K562 (cell line): ENCODE results near the gene NENF. TPM values are rescaled to one million over a fixed set of nuclear protein-coding genes. Genes with fewer than 3 reads are reported as not detected.

ENCODE experiments used
- ATAC-seq: fragments of 200-7000 bp; cut with Tn5 transposase; 3 replicates; pipeline ENCODE4 v1.9.1; 2020; ENCODE audit warnings: moderate library complexity
- BruUV-seq: library from RNA; stranded (reverse); fragments of 400-500 nt; replicated peaks from 2 replicates; lab custom pipeline; 2021; lab: Mats Ljungman, UMichigan
- CTCF ChIA-PET: fragments of 300-600 bp; formaldehyde crosslinking; extraction: SDS; loops from one replicate; lab custom pipeline; 2021; ENCODE audit warnings: low intra/inter-chr PET ratio; lab: Yijun Ruan, JAX
- POLR2A ChIA-PET: fragments of 300-600, 350-650 bp; sonication (Branson Sonifier 250); formaldehyde crosslinking; extraction: SDS; loops from one replicate; lab custom pipeline; 2021; ENCODE audit warnings: antibody characterized with exemption, inconsistent platforms; lab: Yijun Ruan, JAX
- DNase-seq, 4 experiments: peaks; one replicate each; pipeline versions ENCODE4 v3.0.0 to v3.0.0-alpha.2; 2011 to 2018; ENCODE audit warnings: low spot score in 3 of 4, mixed read lengths in 3 of 4; ENCODE audit errors: extremely low read depth in 1 of 4
- FAIRE-seq: peaks from 2 replicates; lab custom pipeline; 2011; peaks lifted over from hg19 to GRCh38; lab: Jason Lieb, UNC
- H2AFZ ChIP-seq: 2 replicates; pipeline ENCODE4 v1.6.0; 2011; ENCODE audit warnings: low read depth, low read length, control low read depth, inconsistent platforms
- H3K27ac ChIP-seq: fragments of 200-600 bp; 3 replicates; pipeline ENCODE4 v1.8.0; 2011; ENCODE audit warnings: low read depth, mild to moderate bottlenecking, control low read depth, inconsistent platforms, low read length, moderate library complexity, mixed read lengths; ENCODE audit errors: extremely low read depth
- H3K27me3 ChIP-seq, 2 experiments: fragments of 300-600 bp in 1 of 2; 2 replicates in 1 of 2; 3 replicates in 1 of 2; pipeline versions ENCODE4 v1.6.0 to v1.8.0; 2011; ENCODE audit warnings: inconsistent platforms in 2 of 2, low read length in 2 of 2, mild to moderate bottlenecking in 1 of 2, mixed read lengths in 1 of 2, moderate library complexity in 1 of 2; ENCODE audit not compliant: control insufficient read depth in 2 of 2, insufficient read depth in 2 of 2
- H3K36me3 ChIP-seq: fragments of 300-600 bp; 3 replicates; pipeline ENCODE4 v1.8.0; 2011; ENCODE audit warnings: mild to moderate bottlenecking, low read length, inconsistent platforms; ENCODE audit not compliant: control insufficient read depth, insufficient read depth
- H3K4me1 ChIP-seq, 2 experiments: fragments of 200-600 bp in 1 of 2; replicated peaks in 1 of 2; 2 replicates in 1 of 2; 3 replicates in 1 of 2; pipeline versions ENCODE4 v1.5.1 to v1.8.0; 2011; ENCODE audit warnings: inconsistent platforms in 2 of 2, low read length in 2 of 2, mild to moderate bottlenecking in 1 of 2, mixed read lengths in 1 of 2, moderate library complexity in 1 of 2; ENCODE audit not compliant: control insufficient read depth in 2 of 2, insufficient read depth in 2 of 2
- H3K4me2 ChIP-seq: 2 replicates; pipeline ENCODE4 v1.6.1; 2011; ENCODE audit warnings: low read length, control low read depth, inconsistent platforms, mixed read lengths; ENCODE audit not compliant: insufficient read depth
- H3K4me3 ChIP-seq: fragments of 200-600 bp; sonication (generic), shearing (Covaris generic); 2 replicates; pipeline ENCODE4 v1.5.1; 2016; ENCODE audit warnings: control low read depth, inconsistent platforms
- H3K79me2 ChIP-seq: fragments of 200-600 bp; 3 replicates; pipeline ENCODE4 v1.8.0; 2011; ENCODE audit warnings: low read length, inconsistent platforms; ENCODE audit not compliant: control insufficient read depth, insufficient read depth
- H3K9ac ChIP-seq, 2 experiments: 2 replicates each; pipeline versions ENCODE4 v1.6.0 to v1.6.1; 2011; ENCODE audit warnings: low read depth in 2 of 2, low read length in 2 of 2, control low read depth in 1 of 2, inconsistent platforms in 1 of 2, mild to moderate bottlenecking in 1 of 2, mixed read lengths in 1 of 2; ENCODE audit not compliant: insufficient read depth in 1 of 2
- H3K9me1 ChIP-seq: one replicate; pipeline ENCODE4 v1.6.0; 2011; ENCODE audit warnings: inconsistent platforms, mild to moderate bottlenecking, low read length, moderate library complexity; ENCODE audit not compliant: control insufficient read depth, insufficient read depth
- H3K9me3 ChIP-seq: replicated peaks from 2 replicates; pipeline ENCODE4 v1.5.1; 2011; ENCODE audit warnings: low read depth, low read length, inconsistent platforms; ENCODE audit not compliant: control insufficient read depth, insufficient read depth
- H4K20me1 ChIP-seq: replicated peaks from 2 replicates; pipeline ENCODE4 v1.6.1; 2011; ENCODE audit warnings: low read length, inconsistent platforms, mixed read lengths; ENCODE audit not compliant: control insufficient read depth, insufficient read depth
- ARID2 ChIP-seq: fragments of 450-650 bp; IDR thresholded peaks from 2 replicates; pipeline ENCODE4 v1.6.1; 2017; ENCODE audit warnings: antibody characterized with exemption, mild to moderate bottlenecking
- CEBPG ChIP-seq, 3 experiments: fragments of 200-800 bp in 1 of 3; sonication (Bioruptor generic) in 1 of 3; sonication (generic) in 1 of 3; formaldehyde crosslinking in 1 of 3; IDR thresholded peaks in 2 of 3; conservative IDR thresholded peaks in 1 of 3; 2 replicates each; pipeline versions ENCODE4 v1.6.1 to v1.8.0; 2016 to 2022; ENCODE audit warnings: missing compliant biosample characterization in 2 of 3, missing genetic modification characterization in 2 of 3, mild to moderate bottlenecking in 1 of 3, missing genetic modification reagents in 1 of 3
- MTF1 ChIP-seq: fragments of 250-450 bp; sonication (Bioruptor Pico); IDR thresholded peaks from 2 replicates; pipeline ENCODE4 v1.9.0; 2021; ENCODE audit warnings: moderate library complexity, mild to moderate bottlenecking, inconsistent platforms, borderline replicate concordance
- SAP30 ChIP-seq: fragments of 200-600 bp; sonication (generic); IDR thresholded peaks from 2 replicates; pipeline ENCODE4 v1.6.1; 2012; ENCODE audit warnings: borderline replicate concordance, low read depth, mild to moderate bottlenecking, moderate library complexity, low read length, control low read depth, inconsistent platforms; ENCODE audit not compliant: insufficient read depth, poor library complexity, severe bottlenecking
- WGBS: fragments of 100-300 bp; shearing (Covaris generic); methylation state at CpG from one replicate; pipeline ENCODE4 v1.1.6; 2016; ENCODE audit warnings: low coverage, mixed read lengths; ENCODE audit not compliant: insufficient coverage; ENCODE audit errors: missing lambda C conversion rate; 5-methylcytosine and 5-hydroxymethylcytosine counted together
- in situ Hi-C: fragments of 300-500 bp; cut with MboI; formaldehyde crosslinking; loops from 4 replicates; pipeline ENCODE4 v1.15.0; 2018; ENCODE audit warnings: inconsistent platforms, mixed read lengths
- intact Hi-C: fragments of 100-400 bp; cut with micrococcal nuclease; formaldehyde crosslinking; loops from 2 replicates; pipeline ENCODE4 v1.14.2; 2022
- polyA plus RNA-seq, 8 experiments: library from polyadenylated mRNA; depleted of rRNA in 4 of 8; stranded (reverse) in 5 of 8; unstranded in 3 of 8; fragments of >200 nt; fragmentation: Nextera tagmentation in 2 of 8; fragmentation: Illumina TruSeq in 1 of 8; extraction: Ambion mirVana in 2 of 8; extraction: Trizol in 1 of 8; gene quantifications; 2 replicates each; pipeline versions ENCODE4 v1.2.1 to v1.2.3, GENCODE V29; 2011 to 2014; ENCODE audit warnings: inconsistent platforms in 1 of 8, missing spikeins in 1 of 8
- total RNA-seq, 7 experiments: library from RNA; depleted of rRNA in 6 of 7; stranded (reverse); fragments of >200 nt in 6 of 7; fragmentation: Illumina TruSeq in 2 of 7; extraction: Trizol in 2 of 7; gene quantifications; 2 replicates each; pipeline versions ENCODE4 v1.2.1 to v1.2.3, GENCODE V29; 2011 to 2021; ENCODE audit warnings: low replicate concordance in 1 of 7

NENF gene
- total and polyA plus RNA-seq, 9 of the 15 experiments (the other 6 are each of a cell fraction or from before 2014, with no cell fraction given) = 6.1 to 100 (median 72.8) TPM

GRCh38 chr1:212471891-212472675 is 39.4 kb downstream of the NENF start:
- no peaks in the 10 kb centered on the region for H3K79me2 ChIP-seq
- H3K27me3 ChIP-seq = peaks cover 13 to 34% of the 10 kb centered on the region in 2 experiments; a peak in 4 of 5 replicates
- no peak overlapping the region for H3K4me2 ChIP-seq
- 0 out of 4 replicates have a peak overlapping the region, but pooled peaks of 1 of the 2 experiments have one; percentile 10 for H3K9ac ChIP-seq
- WGBS = 9% methylated on average over 17 of the region's 17 CpGs
- no TSS peak for BruUV-seq
- no peak overlapping the region for H3K4me3 ChIP-seq
- CTCF ChIA-PET = no interaction called here
- POLR2A ChIA-PET = interaction anchor here (0.7 to 1.7 kb wide), 2 partner anchors 136 to 321 kb away, joined by 3 to 5 read pairs; partner anchors contain the start of gene ATF3
- TF ChIP-seq MTF1 (CRISPR knock-in tag) = no peak
- TF ChIP-seq SAP30 = no peak
- no peak for TF ChIP-seq ARID2
- TF ChIP-seq CEBPG (CRISPR knock-in tag; IDR thresholded peaks at IDR 0.05) = no peak
- TF ChIP-seq CEBPG (tag; conservative IDR thresholded peaks at IDR 0.05 in 1 of 2, IDR thresholded peaks at IDR 0.05 in 1 of 2) = no peak
- TF ChIP-seq, all 486 proteins: peak for 0
- H3K9me1 ChIP-seq = no peaks in the 10 kb centered on the region
- no peak overlapping the region for H3K27ac ChIP-seq
- no peaks in the 10 kb centered on the region; the same call in 1 of the 2 replicates for H4K20me1 ChIP-seq
- H3K4me1 ChIP-seq = peaks cover 0 to 9% of the 10 kb centered on the region in 2 experiments; a peak in 3 of 5 replicates
- H3K36me3 ChIP-seq = no peaks in the 10 kb centered on the region
- in situ Hi-C loops = no loop called here
- H2AFZ ChIP-seq = no peak overlapping the region
- ATAC-seq (no peak), DNase-seq (no peak), FAIRE-seq (no peak)
- H3K9me3 ChIP-seq = no peaks in the 10 kb centered on the region
- intact Hi-C loops = loop anchor here (10.0 kb wide), 1 partner anchor 443 kb away; no protein-coding TSS in a partner anchor
